SK-N-MC (cell line): ENCODE results near the gene TNNC2.

Experiments used
- DNase-seq: peaks from one replicate; pipeline ENCODE4 v3.0.0-alpha.2; 2011; ENCODE audit warnings: low read depth, low spot score
- H3K27ac ChIP-seq: fragments of 200-600 bp; sonication (generic); 2 replicates; pipeline ENCODE4 v1.5.1; 2016; ENCODE audit warnings: mixed run types
- H3K36me3 ChIP-seq: fragments of 200-600 bp; sonication (generic); 2 replicates; pipeline ENCODE4 v1.6.1; 2017; ENCODE audit warnings: antibody characterized with exemption, low read length, mixed read lengths; ENCODE audit not compliant: insufficient read depth
- H3K4me3 ChIP-seq: fragments of 200-600 bp; sonication (generic); 2 replicates; pipeline ENCODE4 v1.5.1; 2016
- H3K9ac ChIP-seq: fragments of 200-600 bp; sonication (generic); 2 replicates; pipeline ENCODE4 v1.8.0; 2017; ENCODE audit warnings: mixed run types, mixed read lengths; ENCODE audit not compliant: insufficient read length
- H3K9me3 ChIP-seq: fragments of 200-600 bp; sonication (generic); 2 replicates; pipeline ENCODE4 v1.6.1; 2017; ENCODE audit warnings: low read depth, mild to moderate bottlenecking, antibody characterized with exemption, low read length, moderate library complexity, mixed read lengths
- EZH2 ChIP-seq: fragments of 200-600 bp; sonication (generic); IDR thresholded peaks from one replicate; pipeline ENCODE4 v1.6.1; 2017; ENCODE audit warnings: antibody characterized with exemption
- FOXP2 ChIP-seq: optimal IDR thresholded peaks from 2 replicates; pipeline ENCODE3; 2011; ENCODE audit warnings: mild to moderate bottlenecking, moderate library complexity; ENCODE audit not compliant: insufficient read depth; ENCODE audit errors: extremely low read length, control extremely low read depth
- POLR2AphosphoS5 ChIP-seq: IDR thresholded peaks from 2 replicates; pipeline ENCODE4 v1.6.1; 2012; ENCODE audit warnings: mild to moderate bottlenecking, low read depth, low read length, borderline replicate concordance

Gene TNNC2

GRCh38 chr20:45842169-45842812 is 15.2 kb upstream of the TNNC2 start:
- TF ChIP-seq FOXP2 (no peak), EZH2 (no peak), POLR2AphosphoS5 (no peak)
- Histone ChIP-seq H3K27ac (no peak overlapping the region), H3K9ac (no peak overlapping the region), H3K4me3 (no peak overlapping the region), H3K9me3 (no peaks in the 10 kb centered on the region), H3K36me3 (no peaks in the 10 kb centered on the region; the same call in 1 of the 2 replicates)
- DNase-seq: no peak

GRCh38 chr20:45841407-45842129 is 14.5 kb upstream of the TNNC2 start:
- H3K36me3 ChIP-seq: no peaks in the 10 kb centered on the region; the same call in 1 of the 2 replicates
- no peak overlapping the region for H3K9ac ChIP-seq
- no peaks in the 10 kb centered on the region for H3K9me3 ChIP-seq
- TF ChIP-seq FOXP2 (no peak), POLR2AphosphoS5 (no peak), EZH2 (no peak)
- DNase-seq: no peak
- no peak overlapping the region for H3K27ac ChIP-seq
- H3K4me3 ChIP-seq: no peak overlapping the region

- H3K4me3 ChIP-seq: no peak overlapping the region
- H3K9me3 ChIP-seq: no peaks in the 10 kb centered on the region
- no peaks in the 10 kb centered on the region; the same call in 1 of the 2 replicates for H3K36me3 ChIP-seq
- TF ChIP-seq POLR2AphosphoS5: no peak
- no peak for TF ChIP-seq FOXP2
- TF ChIP-seq EZH2: no peak
- H3K9ac ChIP-seq: no peak overlapping the region
- H3K27ac ChIP-seq: no peak overlapping the region
- no peak for DNase-seq
Measured at GRCh38 chr20:45840700-45841198, 13.6 kb upstream of the TNNC2 start.

- Histone ChIP-seq H3K27ac (no peak overlapping the region), H3K9ac (no peak overlapping the region), H3K4me3 (no peak overlapping the region), H3K36me3 (no peaks in the 10 kb centered on the region), H3K9me3 (no peaks in the 10 kb centered on the region)
- no peak for DNase-seq
- TF ChIP-seq POLR2AphosphoS5 (no peak), FOXP2 (no peak), EZH2 (no peak)
Measured at GRCh38 chr20:45836841-45837240, 9.7 kb upstream of the TNNC2 start.

GRCh38 chr20:45835825-45836224 is 8.7 kb upstream of the TNNC2 start:
- Histone ChIP-seq H3K4me3 (no peak overlapping the region), H3K9ac (no peak overlapping the region), H3K9me3 (no peaks in the 10 kb centered on the region), H3K36me3 (no peaks in the 10 kb centered on the region), H3K27ac (no peak overlapping the region)
- TF ChIP-seq FOXP2 (no peak), EZH2 (no peak), POLR2AphosphoS5 (no peak)
- DNase-seq: no peak

GRCh38 chr20:45835329-45835765 is 8.2 kb upstream of the TNNC2 start:
- DNase-seq: no peak
- Histone ChIP-seq H3K9me3 (no peaks in the 10 kb centered on the region), H3K36me3 (no peaks in the 10 kb centered on the region), H3K27ac (no peak overlapping the region), H3K9ac (no peak overlapping the region), H3K4me3 (no peak overlapping the region)
- TF ChIP-seq POLR2AphosphoS5: no peak
- no peak for TF ChIP-seq FOXP2
- TF ChIP-seq EZH2: no peak

- Histone ChIP-seq H3K27ac (no peak overlapping the region), H3K9ac (no peak overlapping the region), H3K36me3 (no peaks in the 10 kb centered on the region), H3K9me3 (no peaks in the 10 kb centered on the region), H3K4me3 (peak overlapping the region; percentile 89)
- DNase-seq: no peak
- TF ChIP-seq FOXP2: no peak
- no peak for TF ChIP-seq POLR2AphosphoS5
- TF ChIP-seq EZH2: no peak
Measured at GRCh38 chr20:45834797-45835161, 7.7 kb upstream of the TNNC2 start.

- peak overlapping the region; percentile 70 for H3K9ac ChIP-seq
- no peak for DNase-seq
- no peaks in the 10 kb centered on the region for H3K9me3 ChIP-seq
- H3K27ac ChIP-seq: no peak overlapping the region
- no peaks in the 10 kb centered on the region for H3K36me3 ChIP-seq
- TF ChIP-seq POLR2AphosphoS5 (peak; percentile 67; the same call in 1 of the 2 replicates), FOXP2 (no peak)
- peak overlapping the region; percentile 89 for H3K4me3 ChIP-seq
Measured at GRCh38 chr20:45833883-45834796, 7.0 kb upstream of the TNNC2 start.
